ENCODE data around the gene PRKAG2.

The PRKAG2 gene

GRCh38 chr7:151678227-151678604, 198.7 kb downstream of the PRKAG2 start:
- no peak for DNase-seq (ENCODE audit: low read depth in 2 of 2)

GRCh38 chr7:151677581-151678226, 199.2 kb downstream of the PRKAG2 start:
- no peak for DNase-seq (ENCODE audit: low read depth in 2 of 2)

GRCh38 chr7:151676759-151677158, 200.2 kb downstream of the PRKAG2 start:
- no peak for DNase-seq (ENCODE audit: low read depth in 2 of 2)

GRCh38 chr7:151675196-151675920, 201.6 kb downstream of the PRKAG2 start:
- DNase-seq (ENCODE audit: low read depth in 2 of 2) = no peak

- no peak for DNase-seq (ENCODE audit: low read depth in 2 of 2)
Measured at GRCh38 chr7:151674161-151674920, 202.6 kb downstream of the PRKAG2 start.

- DNase-seq (ENCODE audit: low read depth in 2 of 2) = no peak
Measured at GRCh38 chr7:151673216-151673615, 203.7 kb downstream of the PRKAG2 start.

GRCh38 chr7:151672716-151673115, 204.2 kb downstream of the PRKAG2 start:
- no peak for DNase-seq (ENCODE audit: low read depth in 2 of 2)

- no peak for DNase-seq (ENCODE audit: low read depth in 2 of 2)
Measured at GRCh38 chr7:151671514-151671913, 205.4 kb downstream of the PRKAG2 start.

- DNase-seq (ENCODE audit: low read depth in 2 of 2) = no peak
Measured at GRCh38 chr7:151669762-151670161, 207.2 kb downstream of the PRKAG2 start.

GRCh38 chr7:151666886-151667285, 210.0 kb downstream of the PRKAG2 start:
- DNase-seq (ENCODE audit: low read depth in 2 of 2) = no peak

- DNase-seq (ENCODE audit: low read depth in 2 of 2) = no peak
Measured at GRCh38 chr7:151665368-151665767, 211.5 kb downstream of the PRKAG2 start.

- DNase-seq (ENCODE audit: low read depth in 2 of 2) = no peak
Measured at GRCh38 chr7:151664268-151664667, 212.6 kb downstream of the PRKAG2 start.

GRCh38 chr7:151663382-151664100, 213.4 kb downstream of the PRKAG2 start:
- DNase-seq (ENCODE audit: low read depth in 2 of 2) = no peak

GRCh38 chr7:151662251-151662826, 214.6 kb downstream of the PRKAG2 start:
- DNase-seq (ENCODE audit: low read depth in 2 of 2) = no peak

GRCh38 chr7:151661587-151661986, 215.3 kb downstream of the PRKAG2 start:
- DNase-seq (ENCODE audit: low read depth in 2 of 2) = no peak

- DNase-seq (ENCODE audit: low read depth in 2 of 2) = no peak
Measured at GRCh38 chr7:151660141-151660540, 216.8 kb downstream of the PRKAG2 start.

GRCh38 chr7:151659219-151659618, 217.7 kb downstream of the PRKAG2 start:
- no peak for DNase-seq (ENCODE audit: low read depth in 2 of 2)

GRCh38 chr7:151658778-151659177, 218.1 kb downstream of the PRKAG2 start:
- DNase-seq (ENCODE audit: low read depth in 2 of 2) = no peak

GRCh38 chr7:151657173-151657572, 219.7 kb downstream of the PRKAG2 start:
- no peak for DNase-seq (ENCODE audit: low read depth in 2 of 2)

- DNase-seq (ENCODE audit: low read depth in 2 of 2) = no peak
Measured at GRCh38 chr7:151655555-151655954, 221.4 kb downstream of the PRKAG2 start.

GRCh38 chr7:151652111-151652510, 224.8 kb downstream of the PRKAG2 start:
- DNase-seq (ENCODE audit: low read depth in 2 of 2) = no peak

GRCh38 chr7:151650161-151650560, 226.8 kb downstream of the PRKAG2 start:
- DNase-seq (ENCODE audit: low read depth in 2 of 2) = no peak
